SU-DHL-6 (cell line): ENCODE data around the gene MROH7.

Source experiments
- H2AFZ ChIP-seq: fragments of 200-600 bp; sonication (generic); 2 replicates; pipeline ENCODE4 v1.6.1; 2014; ENCODE audit warnings: low read depth, mild to moderate bottlenecking, moderate library complexity, mixed read lengths, antibody characterized with exemption, low read length; ENCODE audit not compliant: severe bottlenecking
- H3F3A ChIP-seq: fragments of 200-600 bp; shearing (Covaris generic); 2 replicates; pipeline ENCODE4 v1.6.0; 2016; ENCODE audit warnings: antibody characterized with exemption, mild to moderate bottlenecking; ENCODE audit not compliant: insufficient read depth
- H3K27ac ChIP-seq: fragments of 200-600 bp; sonication (generic); 2 replicates; pipeline ENCODE4 v1.5.1; 2016; ENCODE audit warnings: low read depth, mild to moderate bottlenecking, low read length, moderate library complexity, mixed read lengths
- H3K27me3 ChIP-seq: fragments of 200-600 bp; sonication (generic), shearing (Covaris generic); 2 replicates; pipeline ENCODE4 v1.6.0; 2014; ENCODE audit warnings: mild to moderate bottlenecking, low read length
- H3K36me3 ChIP-seq: fragments of 200-600 bp; sonication (generic); 2 replicates; pipeline ENCODE4 v1.6.1; 2014; ENCODE audit warnings: mild to moderate bottlenecking, low read length, mixed read lengths
- H3K4me2 ChIP-seq: fragments of 300-600, 200-600 bp; shearing (Covaris generic), sonication (generic); 2 replicates; pipeline ENCODE4 v1.6.0; 2014; ENCODE audit warnings: low read length, low read depth, mild to moderate bottlenecking; ENCODE audit not compliant: poor library complexity, severe bottlenecking
- H3K4me3 ChIP-seq: fragments of 200-600 bp; sonication (generic); 2 replicates; pipeline ENCODE4 v1.5.1; 2014; ENCODE audit warnings: antibody characterized with exemption, low read length, mild to moderate bottlenecking, mixed read lengths; ENCODE audit not compliant: insufficient read depth, poor library complexity, severe bottlenecking
- H3K79me2 ChIP-seq: fragments of 200-600 bp; sonication (generic); 2 replicates; pipeline ENCODE4 v1.6.1; 2014; ENCODE audit warnings: mild to moderate bottlenecking, low read length, moderate library complexity; ENCODE audit not compliant: insufficient read depth
- H3K9ac ChIP-seq: fragments of 200-600 bp; sonication (generic); 2 replicates; pipeline ENCODE4 v1.7.0; 2014; ENCODE audit warnings: mild to moderate bottlenecking, low read length
- H3K9me2 ChIP-seq: fragments of 200-600 bp; sonication (generic); replicated peaks from 2 replicates; pipeline ENCODE4 v1.6.1; 2014; ENCODE audit warnings: low read length; ENCODE audit not compliant: insufficient read depth
- H3K9me3 ChIP-seq: fragments of 200-600 bp; sonication (generic); 2 replicates; pipeline ENCODE4 v1.6.1; 2014; ENCODE audit warnings: low read length, mixed read lengths; ENCODE audit not compliant: insufficient read depth
- H4K20me1 ChIP-seq: fragments of 200-600 bp; sonication (generic); 2 replicates; pipeline ENCODE4 v1.6.1; 2014; ENCODE audit warnings: low read depth, mild to moderate bottlenecking, antibody characterized with exemption, low read length, moderate library complexity, mixed read lengths
- EZH2phosphoT487 ChIP-seq: fragments of 200-600 bp; sonication (generic), shearing (Covaris generic); conservative IDR thresholded peaks from 2 replicates; pipeline ENCODE4 v1.6.1; 2018; ENCODE audit warnings: mild to moderate bottlenecking, antibody characterized with exemption, low read length, moderate library complexity, mixed read lengths
- TF ChIP-seq, protein P1 (sequence below): fragments of 200-600 bp; sonication (generic); IDR thresholded peaks from one replicate; pipeline ENCODE4 v1.5.1; 2017; ENCODE audit warnings: antibody characterized with exemption, mild to moderate bottlenecking, low read length, moderate library complexity; ENCODE audit not compliant: insufficient read depth, poor library complexity, severe bottlenecking

MROH7 gene

DNA sequence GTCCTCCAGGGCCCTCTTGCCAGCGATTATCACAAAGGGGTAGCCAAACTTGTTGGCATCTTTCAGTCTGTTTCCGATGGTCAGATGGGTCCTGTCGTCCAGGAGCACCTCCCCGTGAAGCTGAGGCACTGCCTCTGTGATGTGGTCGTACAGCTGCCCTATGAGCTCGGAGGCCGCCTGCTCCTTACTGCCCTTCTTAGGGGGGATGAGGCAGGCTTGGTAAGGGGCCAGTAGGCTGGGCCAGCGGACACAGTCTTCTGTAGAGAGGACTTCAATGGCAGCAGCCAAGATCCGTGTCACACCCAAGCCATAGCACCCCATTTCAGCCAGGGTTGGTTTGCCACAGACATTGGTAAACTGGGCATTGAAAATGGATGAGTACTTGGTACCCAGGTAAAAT, 116.2 kb downstream of the MROH7 start:
- no peak overlapping the region for H3K4me2 ChIP-seq
- H3K9ac ChIP-seq, result no peak overlapping the region
- no peaks in the 10 kb centered on the region; the same call in 1 of the 2 replicates for H3K79me2 ChIP-seq
- no peaks in the 10 kb centered on the region for H3K9me2 ChIP-seq
- no peaks in the 10 kb centered on the region for H3K36me3 ChIP-seq
- H3K9me3 ChIP-seq, result no peaks in the 10 kb centered on the region
- H4K20me1 ChIP-seq, result no peaks in the 10 kb centered on the region; the same call in 1 of the 2 replicates
- H3K27me3 ChIP-seq, result no peaks in the 10 kb centered on the region
- H3F3A ChIP-seq, result no peaks in the 10 kb centered on the region
- H3K4me3 ChIP-seq, result no peak overlapping the region
- no peak overlapping the region for H2AFZ ChIP-seq
- TF ChIP-seq, protein P1, sequence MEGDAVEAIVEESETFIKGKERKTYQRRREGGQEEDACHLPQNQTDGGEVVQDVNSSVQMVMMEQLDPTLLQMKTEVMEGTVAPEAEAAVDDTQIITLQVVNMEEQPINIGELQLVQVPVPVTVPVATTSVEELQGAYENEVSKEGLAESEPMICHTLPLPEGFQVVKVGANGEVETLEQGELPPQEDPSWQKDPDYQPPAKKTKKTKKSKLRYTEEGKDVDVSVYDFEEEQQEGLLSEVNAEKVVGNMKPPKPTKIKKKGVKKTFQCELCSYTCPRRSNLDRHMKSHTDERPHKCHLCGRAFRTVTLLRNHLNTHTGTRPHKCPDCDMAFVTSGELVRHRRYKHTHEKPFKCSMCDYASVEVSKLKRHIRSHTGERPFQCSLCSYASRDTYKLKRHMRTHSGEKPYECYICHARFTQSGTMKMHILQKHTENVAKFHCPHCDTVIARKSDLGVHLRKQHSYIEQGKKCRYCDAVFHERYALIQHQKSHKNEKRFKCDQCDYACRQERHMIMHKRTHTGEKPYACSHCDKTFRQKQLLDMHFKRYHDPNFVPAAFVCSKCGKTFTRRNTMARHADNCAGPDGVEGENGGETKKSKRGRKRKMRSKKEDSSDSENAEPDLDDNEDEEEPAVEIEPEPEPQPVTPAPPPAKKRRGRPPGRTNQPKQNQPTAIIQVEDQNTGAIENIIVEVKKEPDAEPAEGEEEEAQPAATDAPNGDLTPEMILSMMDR, result no peak
- no peak for TF ChIP-seq EZH2phosphoT487
- H3K27ac ChIP-seq, result no peak overlapping the region

- H3K79me2 ChIP-seq, result peaks cover 8% of the 10 kb centered on the region; the same call in 1 of the 2 replicates
- H3K4me2 ChIP-seq, result no peak overlapping the region
- H3K9ac ChIP-seq, result no peak overlapping the region
- no peaks in the 10 kb centered on the region for H3K27me3 ChIP-seq
- no peaks in the 10 kb centered on the region for H3K9me3 ChIP-seq
- no peaks in the 10 kb centered on the region; the same call in 1 of the 2 replicates for H4K20me1 ChIP-seq
- no peak overlapping the region for H3K27ac ChIP-seq
- no peak overlapping the region for H3K4me3 ChIP-seq
- no peak overlapping the region for H2AFZ ChIP-seq
- H3K36me3 ChIP-seq, result no peaks in the 10 kb centered on the region
- H3F3A ChIP-seq, result no peaks in the 10 kb centered on the region
- H3K9me2 ChIP-seq, result no peaks in the 10 kb centered on the region
- TF ChIP-seq, protein P1, result no peak
- no peak for TF ChIP-seq EZH2phosphoT487
Observed at GRCh38 chr1:54758678-54759348, 117.2 kb downstream of the MROH7 start.
